Right atrium auricular region (tissue), 2 donors: ENCODE results near the gene AVL9. TPM values are rescaled to one million over a fixed set of nuclear protein-coding genes. Genes with fewer than 3 reads are reported as not detected.

ENCODE experiments used
- DNase-seq: peaks from one replicate; pipeline ENCODE4 v3.0.0-alpha.2; 2019; ENCODE audit warnings: low spot score
- H3K27ac ChIP-seq, 2 donors: fragments of 200-600 bp; sonication (generic); 1 replicate in 1 of 2; 2 replicates in 1 of 2; pipeline ENCODE4 v1.5.1; 2016 to 2019
- H3K27me3 ChIP-seq, 2 donors: fragments of 200-600 bp; sonication (generic); one replicate each; pipeline versions ENCODE4 v1.5.1 to v1.6.0; 2017 to 2019
- H3K36me3 ChIP-seq: fragments of 200-600 bp; sonication (generic); one replicate; pipeline ENCODE4 v1.5.1; 2016
- H3K4me1 ChIP-seq, 2 donors: fragments of 200-600 bp; sonication (generic); one replicate each; pipeline versions ENCODE4 v1.5.1 to v1.6.0; 2017 to 2019
- H3K4me3 ChIP-seq, 2 donors: fragments of 200-600 bp; sonication (generic); 1 replicate in 1 of 2; 2 replicates in 1 of 2; pipeline ENCODE4 v1.5.1; 2017 to 2019; ENCODE audit warnings: mild to moderate bottlenecking in 1 of 2, moderate library complexity in 1 of 2
- H3K9me3 ChIP-seq, 2 donors: fragments of 200-600 bp; sonication (generic); one replicate each; pipeline ENCODE4 v1.5.1; 2019
- CTCF ChIP-seq, 2 donors: fragments of 200-600 bp; sonication (generic); IDR thresholded peaks; one replicate each; pipeline ENCODE4 v1.5.1; 2019; ENCODE audit warnings: antibody characterized with exemption in 2 of 2
- total RNA-seq, 2 donors: library from RNA; depleted of rRNA; stranded (reverse); fragments of >200 nt; gene quantifications; one replicate each; pipeline ENCODE4 v1.1.0, GENCODE V29; 2016

AVL9 gene
- total RNA-seq, 2 donors from 2014 or later: 10.1 to 14.3 TPM

- Histone ChIP-seq H3K9me3 (no peaks in the 10 kb centered on the region), H3K4me3 (no peak overlapping the region), H3K27ac (no peak overlapping the region), H3K4me1 (no peaks in the 10 kb centered on the region), H3K27me3 (no peaks in the 10 kb centered on the region), H3K36me3 (no peaks in the 10 kb centered on the region)
- no peak for DNase-seq
- TF ChIP-seq CTCF (IDR thresholded peaks at IDR 0.05): no peak
Observed at GRCh38 chr7:32474008-32474407, 21.3 kb upstream of the AVL9 start.

- DNase-seq: no peak
- H3K9me3 ChIP-seq: no peaks in the 10 kb centered on the region
- no peak overlapping the region for H3K27ac ChIP-seq
- H3K4me1 ChIP-seq: no peaks in the 10 kb centered on the region
- H3K27me3 ChIP-seq: no peaks in the 10 kb centered on the region
- no peak overlapping the region for H3K4me3 ChIP-seq
- TF ChIP-seq CTCF (IDR thresholded peaks at IDR 0.05): no peak
- H3K36me3 ChIP-seq: no peaks in the 10 kb centered on the region
Observed at GRCh38 chr7:32476816-32477648, 18.3 kb upstream of the AVL9 start.

GRCh38 chr7:32477649-32477980 lies 17.7 kb upstream of the AVL9 start:
- H3K27ac ChIP-seq: no peak overlapping the region
- DNase-seq: no peak
- TF ChIP-seq CTCF (IDR thresholded peaks at IDR 0.05): no peak
- no peak overlapping the region for H3K4me3 ChIP-seq
- no peaks in the 10 kb centered on the region for H3K9me3 ChIP-seq
- no peaks in the 10 kb centered on the region for H3K27me3 ChIP-seq
- no peaks in the 10 kb centered on the region for H3K4me1 ChIP-seq
- H3K36me3 ChIP-seq: no peaks in the 10 kb centered on the region

GRCh38 chr7:32479574-32480200 lies 15.6 kb upstream of the AVL9 start:
- no peaks in the 10 kb centered on the region for H3K9me3 ChIP-seq
- H3K27ac ChIP-seq: no peak overlapping the region
- no peak for DNase-seq
- H3K27me3 ChIP-seq: no peaks in the 10 kb centered on the region
- no peaks in the 10 kb centered on the region for H3K4me1 ChIP-seq
- H3K36me3 ChIP-seq: no peaks in the 10 kb centered on the region
- peak in 1 of 2 donors; percentile 77 for TF ChIP-seq CTCF (IDR thresholded peaks at IDR 0.05)
- H3K4me3 ChIP-seq: no peak overlapping the region

GRCh38 chr7:32481176-32481575 lies 14.1 kb upstream of the AVL9 start:
- no peak for DNase-seq
- no peak overlapping the region for H3K27ac ChIP-seq
- H3K9me3 ChIP-seq: no peaks in the 10 kb centered on the region
- no peak for TF ChIP-seq CTCF (IDR thresholded peaks at IDR 0.05)
- no peaks in the 10 kb centered on the region for H3K27me3 ChIP-seq
- H3K4me3 ChIP-seq: no peak overlapping the region
- peaks cover 8% of the 10 kb centered on the region for H3K36me3 ChIP-seq
- H3K4me1 ChIP-seq: no peaks in the 10 kb centered on the region
